ENCODE results near the gene ACSS1.

DNA sequence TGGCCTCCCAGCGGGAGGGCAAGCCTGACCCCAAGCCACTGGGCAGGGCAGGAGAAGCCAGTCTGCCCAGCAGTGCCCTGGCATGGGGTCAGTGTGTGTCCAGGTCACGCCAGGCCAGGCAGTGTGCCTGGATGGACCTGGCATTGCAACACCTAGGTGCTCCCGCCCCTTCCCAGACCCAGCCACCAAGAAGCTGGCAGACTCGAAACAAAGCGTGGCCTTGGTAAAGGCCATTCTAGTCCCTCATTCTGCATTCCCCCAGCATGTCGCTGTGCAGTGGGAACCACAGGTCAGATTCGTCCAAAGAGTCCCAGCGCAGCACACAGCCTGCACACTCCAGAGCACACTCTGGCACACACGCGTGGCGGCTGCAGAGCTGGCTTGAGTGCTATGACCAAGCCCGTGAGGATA is 46.1 kb downstream of the ACSS1 start:
- TF ChIP-seq, protein P1, sequence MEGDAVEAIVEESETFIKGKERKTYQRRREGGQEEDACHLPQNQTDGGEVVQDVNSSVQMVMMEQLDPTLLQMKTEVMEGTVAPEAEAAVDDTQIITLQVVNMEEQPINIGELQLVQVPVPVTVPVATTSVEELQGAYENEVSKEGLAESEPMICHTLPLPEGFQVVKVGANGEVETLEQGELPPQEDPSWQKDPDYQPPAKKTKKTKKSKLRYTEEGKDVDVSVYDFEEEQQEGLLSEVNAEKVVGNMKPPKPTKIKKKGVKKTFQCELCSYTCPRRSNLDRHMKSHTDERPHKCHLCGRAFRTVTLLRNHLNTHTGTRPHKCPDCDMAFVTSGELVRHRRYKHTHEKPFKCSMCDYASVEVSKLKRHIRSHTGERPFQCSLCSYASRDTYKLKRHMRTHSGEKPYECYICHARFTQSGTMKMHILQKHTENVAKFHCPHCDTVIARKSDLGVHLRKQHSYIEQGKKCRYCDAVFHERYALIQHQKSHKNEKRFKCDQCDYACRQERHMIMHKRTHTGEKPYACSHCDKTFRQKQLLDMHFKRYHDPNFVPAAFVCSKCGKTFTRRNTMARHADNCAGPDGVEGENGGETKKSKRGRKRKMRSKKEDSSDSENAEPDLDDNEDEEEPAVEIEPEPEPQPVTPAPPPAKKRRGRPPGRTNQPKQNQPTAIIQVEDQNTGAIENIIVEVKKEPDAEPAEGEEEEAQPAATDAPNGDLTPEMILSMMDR (conservative IDR thresholded peaks at IDR 0.05; ENCODE audit: low read depth, low read length): no peak
- TF ChIP-seq EZH2 (IDR thresholded peaks at IDR 0.05; ENCODE audit: low read length, unreplicated experiment) (no peak), EZH2phosphoT487 (IDR thresholded peaks at IDR 0.05; ENCODE audit: borderline replicate concordance, low read length) (no peak)
